Measurements from ENCODE around the gene DNAJB13.
"Not testable (repeated sequence)": the region's sequence is repeated elsewhere in the genome, so short reads cannot be mapped to it uniquely, and the experiment has no call there.

The DNAJB13 gene, protein sequence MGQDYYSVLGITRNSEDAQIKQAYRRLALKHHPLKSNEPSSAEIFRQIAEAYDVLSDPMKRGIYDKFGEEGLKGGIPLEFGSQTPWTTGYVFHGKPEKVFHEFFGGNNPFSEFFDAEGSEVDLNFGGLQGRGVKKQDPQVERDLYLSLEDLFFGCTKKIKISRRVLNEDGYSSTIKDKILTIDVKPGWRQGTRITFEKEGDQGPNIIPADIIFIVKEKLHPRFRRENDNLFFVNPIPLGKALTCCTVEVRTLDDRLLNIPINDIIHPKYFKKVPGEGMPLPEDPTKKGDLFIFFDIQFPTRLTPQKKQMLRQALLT

DNA sequence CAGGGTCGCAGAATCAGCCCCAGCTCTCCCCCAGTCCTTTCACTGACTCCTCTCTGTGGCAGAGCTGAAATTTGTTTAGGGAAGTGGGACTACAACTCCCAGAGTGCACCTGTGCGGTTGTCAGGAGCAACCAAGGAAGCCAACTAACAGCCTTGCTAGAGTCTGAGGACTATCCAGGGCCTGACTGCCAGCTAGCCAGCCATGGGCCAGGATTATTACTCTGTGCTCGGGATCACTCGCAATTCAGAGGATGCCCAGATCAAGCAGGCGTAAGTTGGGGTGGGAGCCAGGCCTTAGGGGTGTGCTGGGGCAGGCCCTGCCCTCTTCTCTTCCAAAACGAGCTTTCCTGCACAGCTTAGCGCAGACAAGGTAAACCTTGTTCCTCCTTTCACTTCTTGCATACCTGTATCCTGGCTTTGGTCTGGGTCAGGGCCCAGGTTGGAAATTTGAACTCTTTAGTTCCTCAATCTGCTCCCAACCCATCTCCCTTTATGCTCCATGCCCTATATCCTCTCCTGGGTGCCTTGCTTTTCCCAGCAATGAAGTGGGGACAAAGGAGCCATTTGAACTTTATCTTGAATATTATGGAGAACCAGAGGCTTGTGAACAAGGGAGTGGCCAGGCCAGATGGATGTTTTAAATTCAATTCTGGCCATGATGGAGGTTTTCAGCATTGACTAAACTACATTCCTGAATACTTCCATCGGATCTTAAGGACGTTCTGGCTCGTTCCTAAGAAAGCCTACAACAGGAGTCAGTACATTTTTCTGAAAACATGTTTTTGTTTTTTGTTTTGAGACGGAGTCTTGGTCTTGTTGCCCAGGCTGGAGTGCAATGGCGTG is at the start of gene DNAJB13:
TSS of gene DNAJB13 (plus strand) at position 158 of the 842 bp plus-strand sequence. CDS start at position 202, 44 bp downstream.
- peak; percentile 25 to 55 for DNase-seq

DNA sequence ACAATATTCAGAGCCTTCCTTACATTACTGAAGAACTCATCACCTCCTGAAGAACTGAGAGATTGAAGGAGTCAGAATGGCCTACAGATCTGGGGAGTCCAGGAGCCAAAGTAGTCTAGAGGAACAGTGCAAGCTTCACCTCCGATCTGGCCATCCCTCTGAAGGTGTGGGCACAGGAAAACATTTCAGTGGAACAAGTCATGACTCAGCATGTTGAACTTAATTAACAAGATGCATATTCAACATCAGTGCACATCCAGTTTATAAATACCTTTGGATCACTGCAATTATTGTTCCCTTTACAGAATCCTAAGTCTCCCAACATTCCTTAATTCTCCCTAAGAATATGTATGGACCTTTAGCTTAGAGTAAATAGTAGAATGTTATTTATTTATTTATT is 48.5 kb upstream of the DNAJB13 start:
- DNase-seq = no peak

DNA sequence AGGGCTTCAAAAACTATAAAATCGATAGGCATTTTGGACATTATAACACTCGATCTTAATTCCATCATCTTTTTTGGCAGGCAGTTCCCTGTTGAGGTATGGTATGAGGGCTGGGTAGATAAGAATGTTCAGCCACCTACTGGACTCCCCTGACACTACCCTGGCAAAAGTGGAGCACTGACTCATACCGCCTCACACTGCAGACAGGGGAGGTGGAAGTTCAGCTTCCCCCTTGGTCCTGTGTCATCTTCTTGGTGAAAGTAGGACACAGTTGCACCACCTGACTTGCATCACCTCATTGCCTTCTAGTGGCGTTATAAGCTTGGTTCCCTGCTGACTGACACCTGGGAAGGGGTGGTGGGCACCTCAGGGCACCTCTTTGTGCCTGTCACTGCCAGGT is 43.6 kb upstream of the DNAJB13 start:
- DNase-seq = peak in 1 of 2 donors; percentile 71

DNA sequence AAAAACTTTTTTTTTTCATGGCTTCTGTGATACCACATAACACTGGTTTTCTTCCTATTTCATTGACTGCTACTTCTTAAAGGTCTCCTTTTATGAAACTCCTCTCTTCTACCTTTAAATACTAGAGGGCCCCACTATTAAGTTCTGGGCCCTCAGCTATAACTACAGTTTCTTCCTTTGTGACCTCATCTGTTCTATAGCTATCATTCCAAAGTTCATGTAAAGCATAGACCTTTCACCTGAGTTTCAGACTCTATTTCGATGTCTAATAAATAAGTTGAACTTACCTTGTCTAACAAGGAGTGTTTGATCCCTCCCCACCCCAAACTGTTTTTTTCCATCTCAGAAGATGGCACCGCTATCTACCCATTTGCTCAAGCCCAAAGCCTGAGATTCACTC is 38.8 kb upstream of the DNAJB13 start:
- DNase-seq = no peak

DNA sequence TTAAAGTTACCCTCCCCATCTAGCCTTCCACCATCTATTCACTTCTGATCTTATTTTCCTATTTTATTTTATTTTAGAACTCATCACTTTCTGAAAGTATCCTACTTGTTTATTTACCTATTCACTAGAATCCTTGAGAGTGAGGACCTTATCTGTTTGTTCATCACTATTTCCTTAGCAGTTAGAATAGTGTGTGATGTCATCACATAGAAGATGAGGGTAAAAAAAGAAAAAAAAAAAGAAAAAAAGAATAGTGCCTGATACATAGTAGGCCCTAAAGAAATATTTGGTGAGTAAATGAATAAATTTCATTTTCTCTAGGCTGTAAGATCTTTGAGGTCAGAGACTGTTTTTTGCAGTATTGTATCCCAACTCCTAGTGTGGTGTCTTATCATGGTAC is 37.4 kb upstream of the DNAJB13 start:
- no peak for DNase-seq

DNA sequence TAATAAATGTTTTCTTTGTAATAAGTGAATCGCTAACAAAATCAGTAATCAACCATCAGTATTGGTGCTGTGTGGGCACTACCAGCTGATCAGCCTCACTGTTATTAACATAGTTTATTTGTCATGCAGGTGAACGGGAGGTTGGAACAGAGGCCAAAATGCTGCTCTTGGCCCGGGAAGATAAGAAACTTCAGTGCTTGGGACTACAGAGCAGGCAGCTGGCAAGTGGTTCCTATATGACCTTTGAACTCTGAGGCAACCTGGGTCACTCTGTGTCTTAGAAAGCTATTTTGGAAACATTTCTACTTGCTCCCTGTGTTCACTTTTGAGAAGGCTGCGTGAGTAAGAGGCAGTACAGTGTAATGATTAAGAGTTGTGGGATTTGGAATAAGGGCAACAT is 36.5 kb upstream of the DNAJB13 start:
- DNase-seq = no peak

DNA sequence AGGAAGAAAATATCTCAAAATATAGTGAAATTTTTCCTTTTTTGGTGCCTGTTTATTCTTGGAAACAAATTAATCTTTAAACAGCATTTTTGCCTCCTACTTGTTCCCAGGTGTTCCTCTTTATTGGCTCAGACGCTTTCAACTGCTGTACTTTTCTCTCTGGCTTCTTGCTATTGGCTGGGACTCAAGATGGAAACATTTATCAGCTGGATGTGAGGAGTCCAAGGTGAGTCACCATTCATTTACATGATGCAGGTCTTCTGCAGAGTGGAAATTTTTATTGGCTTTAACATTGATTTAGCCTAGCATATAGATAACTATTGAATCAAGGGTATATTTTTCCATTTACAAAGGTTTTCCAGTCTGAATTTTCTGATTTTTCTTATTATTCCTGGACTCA is 34.4 kb upstream of the DNAJB13 start:
- no peak for DNase-seq

DNA sequence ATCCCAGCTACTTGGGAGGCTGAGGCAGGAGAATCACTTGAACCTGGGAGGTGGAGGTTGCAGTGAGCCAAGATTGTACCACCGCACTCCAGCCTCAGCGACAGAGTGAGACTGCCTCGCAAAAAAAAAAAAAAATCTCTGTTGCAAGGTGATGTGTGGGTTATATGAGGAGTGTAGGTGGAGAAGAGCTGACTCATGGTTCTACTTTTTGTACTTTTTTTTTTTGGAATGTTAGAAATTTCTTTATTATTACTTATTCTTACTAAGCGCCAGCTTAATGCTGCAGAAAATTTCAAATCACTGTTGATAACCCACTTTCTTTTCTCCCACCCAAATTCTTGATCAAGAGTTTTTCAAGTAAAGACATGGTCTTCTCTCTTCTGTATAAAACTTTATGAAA is 29.6 kb upstream of the DNAJB13 start:
- peak in 1 of 2 donors; percentile 16 for DNase-seq

DNA sequence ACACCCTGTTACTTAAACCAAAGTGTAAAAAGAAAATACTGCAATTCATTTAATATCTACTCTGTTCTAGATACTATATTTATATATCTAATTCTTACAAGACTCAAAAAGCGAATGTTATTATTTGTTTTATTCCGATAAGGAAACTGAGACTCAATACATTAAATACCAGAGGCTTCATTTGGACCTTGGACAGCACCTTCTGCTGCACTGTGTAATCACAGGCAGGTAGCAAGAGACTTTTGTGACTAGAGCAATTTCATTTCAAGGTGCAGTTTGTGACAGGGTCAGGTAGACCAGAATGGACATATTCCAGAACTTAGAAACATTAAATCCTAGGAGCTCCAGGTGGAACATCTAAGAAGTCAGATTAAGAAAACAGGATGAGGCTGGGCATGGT is 21.4 kb upstream of the DNAJB13 start:
- no peak for DNase-seq

DNA sequence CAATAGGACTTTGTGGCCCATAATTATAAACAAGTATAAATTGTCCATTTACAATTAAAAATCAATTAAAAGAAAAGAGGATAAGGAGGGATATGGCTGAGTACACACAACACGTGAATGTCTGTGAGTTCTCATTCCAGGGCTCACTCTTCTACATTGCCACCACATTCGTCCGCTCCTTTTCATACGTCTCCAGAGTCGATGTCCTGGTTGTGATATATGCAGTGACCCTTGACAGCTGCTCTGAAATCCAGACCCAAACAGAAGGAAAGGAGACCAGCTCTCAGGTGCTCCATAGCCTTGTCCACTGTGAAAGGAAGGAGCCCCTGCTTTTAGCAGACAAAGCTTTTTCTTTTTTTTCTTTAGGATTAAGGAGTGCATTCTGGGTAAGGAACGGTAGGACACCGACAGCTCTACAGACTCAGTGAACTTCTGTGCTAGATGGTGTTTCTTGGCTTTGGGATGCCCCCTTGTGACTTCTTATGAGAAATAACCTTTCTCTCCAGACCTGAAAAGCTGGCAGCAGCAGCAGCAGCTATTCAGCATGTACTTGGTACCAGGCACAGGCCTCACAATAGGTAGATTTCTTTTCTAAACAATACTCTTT is 19.7 kb upstream of the DNAJB13 start:
- DNase-seq = peak; percentile 50 to 56

DNA sequence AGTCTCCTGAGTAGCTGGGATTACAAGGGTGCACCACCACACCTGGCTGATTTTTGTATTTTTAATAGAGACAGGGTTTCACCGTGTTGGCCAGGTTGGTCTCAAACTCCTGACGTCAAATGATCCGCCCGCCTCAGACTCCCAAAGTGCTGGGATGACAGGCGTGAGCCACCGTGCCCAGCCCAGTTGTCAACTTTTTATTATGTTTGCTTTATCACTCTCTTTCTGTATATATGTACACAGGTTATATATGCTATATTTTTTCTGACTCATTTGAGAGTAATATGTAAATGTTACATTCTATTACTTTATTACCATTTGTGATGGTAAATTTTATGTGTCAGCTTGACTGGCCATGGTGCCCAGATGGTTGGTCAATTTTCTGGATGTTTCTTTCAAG is 18.9 kb upstream of the DNAJB13 start:
- DNase-seq = no peak

DNA sequence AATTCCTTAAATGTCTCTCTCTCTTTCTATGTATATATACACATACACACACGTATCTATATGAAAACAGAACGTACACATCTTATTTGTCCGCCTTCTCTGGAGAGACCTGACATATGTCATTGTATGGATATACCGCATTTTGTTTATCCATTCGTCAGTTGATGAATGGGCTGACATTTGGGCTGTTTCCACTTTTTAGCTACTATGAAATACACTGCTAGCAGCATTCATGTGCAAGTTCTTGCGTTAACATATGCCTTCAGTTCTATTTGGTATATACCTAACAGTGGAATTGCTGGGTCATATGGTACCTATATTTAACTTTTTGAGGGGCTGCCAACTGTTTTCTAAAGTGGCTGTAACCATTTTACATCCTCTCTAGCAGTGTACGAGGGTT is 18.0 kb upstream of the DNAJB13 start:
- DNase-seq = no peak

DNA sequence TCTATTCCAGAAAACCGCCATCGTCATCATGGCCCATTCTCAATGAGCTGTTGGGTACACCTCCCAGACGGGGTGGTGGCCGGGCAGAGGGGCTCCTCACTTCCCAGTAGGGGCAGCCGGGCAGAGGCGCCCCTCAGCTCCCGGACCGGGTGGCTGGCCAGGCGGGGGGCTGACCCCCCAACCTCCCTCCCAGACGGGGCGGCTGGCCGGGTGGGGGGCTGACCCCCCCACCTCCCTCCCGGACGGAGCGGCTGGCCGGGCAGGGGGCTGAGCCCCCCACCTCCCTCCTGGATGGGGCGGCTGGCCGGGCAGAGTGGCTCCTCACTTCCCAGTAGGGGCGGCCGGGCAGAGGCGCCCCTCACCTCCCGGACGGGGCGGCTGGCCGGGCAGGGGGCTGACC is 14.8 kb upstream of the DNAJB13 start:
- DNase-seq = not testable (repeated sequence)

DNA sequence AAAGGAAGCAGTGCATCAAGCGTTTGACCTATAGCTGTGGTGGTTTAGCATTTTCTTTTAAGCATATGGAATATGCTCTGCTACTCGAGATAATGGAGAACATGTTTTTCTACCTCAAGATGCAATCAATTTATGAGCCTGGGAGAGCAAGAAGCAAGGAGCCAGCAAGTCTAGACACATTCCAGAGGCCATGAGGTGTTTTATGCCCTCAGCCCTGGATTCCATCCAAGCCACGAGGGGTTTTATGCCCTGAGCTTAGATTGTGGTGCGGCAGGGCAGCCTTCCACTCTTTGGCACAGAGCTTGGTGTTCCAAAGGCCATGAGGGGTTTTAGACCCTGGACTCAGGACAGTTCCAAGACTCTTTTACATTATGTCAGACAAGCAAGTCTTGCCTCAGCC is 11.7 kb upstream of the DNAJB13 start:
- DNase-seq = no peak

DNA sequence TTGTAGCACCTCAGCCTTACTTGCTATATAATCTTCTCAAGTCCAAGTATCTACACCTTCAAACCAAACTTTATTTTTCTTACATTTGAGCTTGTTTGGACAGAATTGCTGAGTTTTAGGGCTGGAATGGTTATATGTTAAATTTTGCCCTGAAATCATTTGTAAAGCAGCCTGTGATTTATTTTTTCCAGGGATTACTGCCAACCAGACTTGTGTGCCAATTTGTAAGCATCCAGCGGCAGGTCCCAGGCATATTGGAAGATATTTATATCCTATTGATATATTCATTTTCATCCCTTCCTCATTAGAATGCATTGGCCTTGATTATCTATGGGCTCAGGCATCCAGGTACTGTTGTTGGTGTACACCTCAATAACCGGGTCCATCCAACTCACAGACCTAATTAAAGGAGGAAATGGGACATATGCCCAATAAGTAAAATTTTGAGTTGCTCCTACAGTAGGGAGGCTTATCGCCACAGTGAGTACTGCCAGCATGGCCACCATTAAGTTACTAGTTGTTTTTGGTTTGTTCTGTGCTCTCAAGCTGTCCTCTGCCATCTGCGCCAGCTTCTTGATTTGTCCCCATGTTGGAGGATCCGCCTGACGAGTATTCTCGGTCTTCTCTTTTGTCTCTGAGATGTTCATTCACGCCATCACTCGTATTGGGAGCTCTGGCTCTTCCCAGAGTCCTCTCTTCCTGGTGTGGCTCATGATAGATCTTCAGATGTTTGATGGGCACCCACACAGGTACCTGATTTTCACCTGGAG is 9.8 kb upstream of the DNAJB13 start:
- no peak for DNase-seq

DNA sequence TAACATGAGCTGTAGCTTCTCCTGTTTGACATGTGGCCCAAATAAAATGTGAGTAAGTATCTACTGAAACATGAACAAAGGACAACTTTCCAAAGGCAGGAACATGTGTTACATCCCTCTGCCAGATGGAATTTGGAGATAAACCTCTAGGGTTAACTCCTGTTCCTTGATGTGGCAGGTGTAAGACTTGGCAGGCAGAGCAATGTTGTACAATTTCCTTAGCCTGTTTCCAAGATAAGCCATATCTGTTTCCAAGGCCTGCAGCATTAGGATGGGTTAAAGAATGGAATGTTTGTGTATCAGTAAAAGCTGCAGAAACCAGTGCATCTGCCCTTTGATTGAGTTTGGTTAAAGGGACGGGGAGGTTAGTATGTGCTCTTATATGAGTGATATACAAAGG is 8.8 kb upstream of the DNAJB13 start:
- no peak for DNase-seq

DNA sequence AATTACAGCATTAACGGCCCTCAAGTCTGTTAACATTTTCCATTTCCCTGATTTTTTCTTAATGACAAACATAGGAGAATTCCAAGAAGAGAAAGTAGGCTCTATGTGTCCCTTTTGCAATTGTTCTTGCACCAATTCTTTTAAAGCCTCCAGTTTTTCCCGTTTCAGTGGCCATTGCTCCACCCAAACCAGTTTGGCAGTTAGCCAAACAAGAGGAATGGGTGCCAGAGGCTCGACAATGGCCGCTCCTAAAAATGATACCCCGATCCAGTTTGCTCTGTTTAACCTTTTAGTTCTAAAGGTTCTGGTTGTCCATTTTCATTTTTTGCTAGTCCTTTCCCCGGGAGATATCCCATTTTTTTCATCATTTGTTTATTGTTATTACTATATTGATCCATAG is 6.7 kb upstream of the DNAJB13 start:
- no peak for DNase-seq

DNA sequence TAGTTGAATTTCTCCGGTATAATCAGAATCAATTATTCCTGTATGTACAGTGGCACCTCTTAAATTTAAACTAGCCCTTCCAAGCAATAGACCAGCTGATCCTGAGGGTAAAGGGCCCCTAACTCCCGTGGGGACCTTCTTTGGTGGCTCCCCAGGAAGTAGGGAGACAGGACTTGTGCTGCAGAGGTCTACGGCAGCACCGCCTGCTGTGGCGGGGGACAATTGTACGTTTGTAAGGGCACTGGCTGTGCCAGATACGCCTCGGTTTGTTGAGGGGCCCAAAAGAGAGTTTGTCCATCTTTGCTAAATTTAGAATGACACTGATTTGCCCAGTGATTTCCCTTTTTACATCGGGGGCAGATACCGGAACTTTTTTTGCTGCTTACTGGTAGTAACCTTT is 5.9 kb upstream of the DNAJB13 start:
- no peak for DNase-seq

DNA sequence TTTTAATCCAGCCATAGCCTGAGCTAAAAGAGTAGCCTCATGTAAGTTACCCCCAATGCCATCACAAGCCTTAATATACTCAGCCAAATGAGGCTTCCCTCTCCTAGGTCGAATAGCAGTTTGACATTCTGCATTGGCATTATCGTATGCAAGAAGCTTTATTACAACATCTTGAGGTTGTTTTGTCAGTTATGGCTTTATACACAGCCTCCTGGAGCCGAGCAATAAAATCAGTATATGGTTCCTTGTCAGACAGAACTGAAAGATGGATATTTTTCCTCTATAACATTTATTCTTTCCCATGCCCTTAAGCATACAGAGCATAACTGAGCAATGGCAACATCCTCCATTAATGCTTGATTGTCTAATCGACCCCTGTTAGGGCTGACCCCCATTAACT is 5.4 kb upstream of the DNAJB13 start:
- DNase-seq = no peak

DNA sequence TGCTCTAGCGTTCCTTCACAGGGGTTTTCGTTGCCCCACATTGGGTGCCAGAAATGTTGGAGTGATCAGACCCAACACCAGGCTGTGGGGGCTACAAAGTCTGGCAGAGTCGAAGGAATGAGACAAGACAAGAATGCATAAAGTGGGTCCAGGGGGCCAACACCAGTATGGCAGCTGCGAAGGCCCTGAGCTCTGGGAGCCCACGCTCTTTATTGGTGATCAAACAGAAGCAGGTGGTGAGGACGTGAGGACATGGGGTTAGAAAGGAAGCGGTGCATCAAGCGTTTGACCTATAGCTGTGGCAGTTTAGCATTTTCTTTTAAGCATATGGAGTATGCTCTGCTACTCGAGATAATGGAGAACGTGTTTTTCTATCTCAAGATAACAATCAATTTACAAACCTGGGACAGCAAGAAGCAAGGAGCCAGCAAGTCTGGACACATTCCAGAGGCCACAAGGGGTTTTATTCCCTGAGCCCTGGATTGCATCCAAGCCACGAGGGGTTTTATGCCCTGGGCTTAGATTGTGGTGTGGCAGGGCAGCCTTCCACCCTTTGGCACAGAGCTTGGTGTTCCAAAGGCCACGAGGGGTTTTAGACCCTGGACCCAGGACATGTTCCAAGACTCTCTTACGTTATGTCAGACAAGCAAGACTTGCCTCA is 3.9 kb upstream of the DNAJB13 start:
- DNase-seq = no peak

DNA sequence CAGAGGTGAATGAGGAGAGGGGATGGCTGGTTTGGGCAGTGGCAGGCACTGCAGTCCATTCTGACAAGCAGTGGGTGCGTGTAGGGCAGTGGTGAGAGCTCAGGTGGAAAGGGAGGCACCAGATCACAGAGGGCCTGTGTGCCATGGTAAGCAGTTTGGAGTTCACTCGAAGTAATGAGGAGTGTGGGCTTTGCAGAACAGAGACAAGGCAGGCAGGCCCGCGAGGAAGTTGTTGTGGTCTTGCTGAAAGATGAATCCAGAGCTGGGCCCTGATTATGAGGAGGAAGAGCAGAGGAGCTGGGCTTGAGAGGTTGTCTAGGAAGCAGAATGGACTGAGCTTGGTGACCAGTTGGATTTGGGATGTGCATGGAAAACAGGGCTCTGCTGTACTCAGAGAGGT is 1.6 kb upstream of the DNAJB13 start:
- DNase-seq = no peak

DNA sequence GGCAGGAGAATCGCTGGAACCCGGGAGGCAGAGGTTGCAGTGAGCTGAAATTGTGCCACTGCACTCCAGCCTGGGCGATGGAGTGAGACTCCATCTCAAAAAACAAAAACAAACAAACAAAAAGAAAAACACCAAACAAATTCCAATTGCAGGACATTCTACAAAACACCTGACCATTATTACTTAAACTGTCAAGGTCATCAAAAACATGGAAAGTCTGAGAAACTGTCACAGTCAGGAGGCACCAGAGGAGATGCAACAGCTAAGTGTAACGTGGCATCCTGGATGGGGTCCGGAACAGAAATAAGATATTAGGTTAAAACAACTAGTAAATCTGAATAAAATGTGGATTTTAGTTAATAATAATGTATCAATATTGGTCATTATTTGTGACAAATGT is 914 bp upstream of the DNAJB13 start:
- no peak for DNase-seq

DNA sequence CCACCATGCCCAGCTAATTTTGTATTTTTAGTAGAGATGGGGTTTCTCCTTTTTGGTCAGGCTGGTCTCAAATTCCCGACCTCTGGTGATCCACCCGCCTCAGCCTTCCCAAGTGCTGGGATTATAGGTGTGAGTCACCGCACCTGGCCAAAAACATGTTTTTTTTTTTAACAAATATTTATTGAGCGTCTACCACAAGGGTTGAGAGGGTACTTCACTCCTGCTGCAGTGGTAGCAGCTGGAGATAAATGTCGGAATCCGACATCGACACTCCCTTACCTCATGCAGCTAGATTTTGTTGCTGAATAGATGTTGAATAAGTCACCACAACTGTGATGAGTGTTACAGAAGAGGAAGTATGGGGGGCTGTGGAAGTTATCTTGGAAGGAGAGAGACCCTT is 971 bp downstream of the DNAJB13 start:
- DNase-seq = no peak

Data from inflammatory macrophage treated with lipopolysaccharide for 1 hour (primary cell).